ENCODE data around the gene HOMER3. TPM values are rescaled to one million over a fixed set of nuclear protein-coding genes. Genes with fewer than 3 reads are reported as not detected.

The HOMER3 gene
- total and polyA plus RNA-seq, 12 donors = 13.9 to 130 (median 34.8) TPM

- H3K27ac ChIP-seq = no peak overlapping the region
- intact Hi-C loops (cut with DNase I) = loop anchor here in 1 of 2 donors (10.0 kb wide), 1 partner anchor 90 kb away; no protein-coding TSS in a partner anchor
These were observed 45.8 kb downstream of the HOMER3 start for GRCh38 chr19:18895038-18895823.

GRCh38 chr19:18894254-18895037 is 46.6 kb downstream of the HOMER3 start:
- WGBS, 4 donors = 16 to 23% (median 20%) methylated on average over 4 to 28 of the region's 28 CpGs
- Histone ChIP-seq H3K9me3 (replicated peaks in 1 of 3) (no peaks in the 10 kb centered on the region), H3K27ac (peak overlapping the region in 1 of 5 donors; percentile 8), H3K4me1 (replicated peaks in 1 of 2) (peaks cover 0 to 6% of the 10 kb centered on the region in 2 donors), H3K36me3 (replicated peaks in 1 of 2) (peaks cover 0 to 5% of the 10 kb centered on the region in 2 donors), H3K4me3 (no peak overlapping the region), H3K27me3 (peaks cover 5% of the 10 kb centered on the region)
- intact Hi-C loops (cut with DNase I) = loop anchor here in 1 of 2 donors (10.0 kb wide), 1 partner anchor 90 kb away; no protein-coding TSS in a partner anchor
- peak in 1 of 7 donors; percentile 77 for DNase-seq
- TF ChIP-seq POLR2A (IDR thresholded peaks at IDR 0.05) (no peak), CTCF (IDR thresholded peaks at IDR 0.05) (no peak)

More at GRCh38 chr19:18895038-18895823, 45.8 kb downstream of the HOMER3 start:
- TF ChIP-seq POLR2A (IDR thresholded peaks at IDR 0.05) (no peak), CTCF (IDR thresholded peaks at IDR 0.05) (peak in 5 of 6 experiments; percentile 25 to 45 (median 36))
- Histone ChIP-seq H3K9me3 (replicated peaks in 1 of 3) (no peaks in the 10 kb centered on the region), H3K27me3 (peaks cover 5% of the 10 kb centered on the region), H3K36me3 (replicated peaks in 1 of 2) (peaks cover 0 to 13% of the 10 kb centered on the region in 2 donors), H3K4me3 (peak overlapping the region in 1 of 4 donors; percentile 21), H3K4me1 (replicated peaks in 1 of 2) (peaks cover 0 to 6% of the 10 kb centered on the region in 2 donors)
- peak in 5 of 7 donors; percentile 42 to 75 (median 64) for DNase-seq
- WGBS, 4 donors = 0 to 1% (median 0%) methylated on average over 8 to 72 of the region's 72 CpGs

GRCh38 chr19:18893587-18894253 is 47.3 kb downstream of the HOMER3 start:
- peaks cover 0 to 6% of the 10 kb centered on the region in 2 donors for H3K4me1 ChIP-seq (replicated peaks in 1 of 2)
- intact Hi-C loops (cut with DNase I) = loop anchor here in 1 of 2 donors (10.0 kb wide), 1 partner anchor 91 kb away; no protein-coding TSS in a partner anchor
- H3K27ac ChIP-seq = no peak overlapping the region
- TF ChIP-seq POLR2A (IDR thresholded peaks at IDR 0.05) (no peak), CTCF (IDR thresholded peaks at IDR 0.05) (no peak)
- no peaks in the 10 kb centered on the region for H3K9me3 ChIP-seq (replicated peaks in 1 of 3)
- H3K36me3 ChIP-seq (replicated peaks in 1 of 2) = no peaks in the 10 kb centered on the region
- 52 to 64% (median 58%) methylated on average over 12 to 18 of the region's 18 CpGs for WGBS, 4 donors
- H3K4me3 ChIP-seq = no peak overlapping the region
- DNase-seq = no peak
- peaks cover 5% of the 10 kb centered on the region for H3K27me3 ChIP-seq
